Measurements from ENCODE around the gene LCOR. TPM values are rescaled to one million over a fixed set of nuclear protein-coding genes. Genes with fewer than 3 reads are reported as not detected.

Gene LCOR
- total and polyA plus RNA-seq, 2 donors: 3.2 to 91.7 TPM

DNA sequence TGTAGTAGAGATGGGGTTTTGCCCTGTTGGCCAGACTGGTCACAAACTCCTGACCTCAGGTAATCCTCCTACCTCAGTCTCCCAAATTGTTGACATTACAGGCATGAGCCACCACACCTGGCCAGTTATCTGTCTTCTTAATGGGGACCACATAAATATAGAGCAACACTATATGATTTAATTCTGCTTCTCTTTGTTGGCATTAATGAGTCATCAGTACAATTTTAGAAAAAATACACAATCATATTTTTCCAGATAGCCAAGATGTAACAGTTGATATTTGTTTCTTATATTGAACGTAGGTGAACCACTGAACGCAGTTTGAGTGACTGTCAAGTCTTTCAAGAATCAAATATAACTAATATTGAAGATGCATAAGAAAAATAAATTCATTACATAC lies 48.5 kb downstream of the LCOR start:
- no peak for DNase-seq (ENCODE audit: extremely low spot score)
- no peak overlapping the region for H3K4me3 ChIP-seq (ENCODE audit: low read depth, low read length)
- H3K36me3 ChIP-seq (ENCODE audit: insufficient read depth): no peaks in the 10 kb centered on the region
- 88% methylated on average over 2 of the region's 2 CpGs for WGBS
- no peaks in the 10 kb centered on the region for H3K4me1 ChIP-seq (ENCODE audit: insufficient read depth)
- H3K27ac ChIP-seq (ENCODE audit: low read depth): no peak overlapping the region

DNA sequence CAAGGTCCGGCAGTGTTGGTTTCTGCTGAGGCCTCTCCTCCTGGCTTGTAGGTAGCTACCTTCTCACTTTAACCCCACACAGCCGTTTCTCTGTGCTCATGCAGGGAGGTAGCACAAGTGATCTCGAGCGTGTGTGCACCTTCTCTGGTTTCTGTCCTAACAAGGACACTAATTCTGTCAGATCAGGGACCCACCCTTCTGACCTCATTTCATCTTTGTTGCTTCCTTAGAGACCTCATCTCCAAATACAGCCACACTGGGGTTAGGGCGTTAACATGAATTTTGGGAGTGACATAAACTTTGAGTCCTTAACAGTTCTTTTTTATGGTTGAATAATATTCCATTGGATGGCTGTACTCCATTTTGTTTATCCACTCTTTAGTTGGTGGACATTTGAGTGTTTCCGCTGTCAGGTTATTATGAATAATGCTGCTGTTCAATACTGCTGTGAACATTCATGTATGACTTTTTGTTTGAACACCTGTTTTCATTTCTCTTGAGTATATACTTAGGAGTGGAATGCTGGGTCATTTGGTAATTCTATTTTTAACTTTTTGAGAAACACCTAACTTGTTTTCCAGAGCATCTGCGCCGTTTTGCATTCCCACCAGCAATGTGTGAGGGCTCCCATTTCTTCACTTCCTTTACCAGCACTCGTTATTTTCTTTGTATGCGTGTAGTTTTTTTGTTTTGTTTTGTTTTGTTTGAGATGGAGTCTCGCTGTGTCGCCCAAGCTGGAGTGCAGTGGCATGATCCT lies 57.5 kb downstream of the LCOR start:
- WGBS: 96% methylated on average over 12 of the region's 12 CpGs
- no peak for DNase-seq (ENCODE audit: extremely low spot score)
- H3K4me1 ChIP-seq (ENCODE audit: insufficient read depth): no peaks in the 10 kb centered on the region
- H3K4me3 ChIP-seq (ENCODE audit: low read depth, low read length): no peak overlapping the region
- no peaks in the 10 kb centered on the region for H3K36me3 ChIP-seq (ENCODE audit: insufficient read depth)
- H3K27ac ChIP-seq (ENCODE audit: low read depth): no peak overlapping the region

DNA sequence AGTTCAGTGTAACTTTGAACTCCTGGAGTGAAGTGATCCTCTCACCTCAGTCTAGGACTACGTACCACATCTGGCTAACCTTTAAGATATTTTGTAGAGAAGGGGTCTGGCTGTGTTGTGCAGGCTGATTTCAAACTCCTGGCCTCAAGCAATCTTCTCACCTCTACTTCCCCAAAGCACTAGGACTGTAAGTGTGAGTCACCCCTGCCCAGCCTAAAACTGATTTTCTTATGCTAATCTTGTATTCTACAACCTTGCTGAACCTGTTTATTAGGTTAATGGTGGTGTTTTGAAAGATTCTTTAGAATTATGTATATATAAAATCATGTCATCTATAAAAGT lies 58.0 kb downstream of the LCOR start:
- 96% methylated on average over 1 of the region's 1 CpG for WGBS
- no peaks in the 10 kb centered on the region for H3K36me3 ChIP-seq (ENCODE audit: insufficient read depth)
- no peak overlapping the region for H3K27ac ChIP-seq (ENCODE audit: low read depth)
- DNase-seq (ENCODE audit: extremely low spot score): no peak
- H3K4me3 ChIP-seq (ENCODE audit: low read depth, low read length): no peak overlapping the region
- H3K4me1 ChIP-seq (ENCODE audit: insufficient read depth): no peaks in the 10 kb centered on the region

DNA sequence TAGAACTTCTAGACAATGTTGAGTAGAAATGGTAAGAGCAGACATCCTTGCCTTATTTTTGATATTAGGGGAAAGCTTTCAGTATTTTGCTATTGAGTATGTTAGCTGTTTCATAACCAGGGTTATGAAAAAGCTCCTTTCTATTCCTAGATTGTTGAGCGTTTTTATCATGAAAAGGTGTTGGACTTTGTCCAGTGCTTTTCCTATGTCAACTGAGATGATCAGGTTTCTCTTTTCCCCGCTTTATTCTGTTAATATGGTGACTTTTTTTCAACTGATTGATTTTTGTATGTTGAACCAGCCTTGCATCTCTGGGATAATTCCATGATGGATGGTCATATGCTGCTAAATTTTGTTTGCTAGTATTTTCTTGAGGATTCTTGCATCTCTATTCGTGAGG lies 58.5 kb downstream of the LCOR start:
- H3K27ac ChIP-seq (ENCODE audit: low read depth): no peak overlapping the region
- WGBS: 88% methylated on average over 3 of the region's 3 CpGs
- H3K36me3 ChIP-seq (ENCODE audit: insufficient read depth): no peaks in the 10 kb centered on the region
- no peaks in the 10 kb centered on the region for H3K4me1 ChIP-seq (ENCODE audit: insufficient read depth)
- DNase-seq (ENCODE audit: extremely low spot score): no peak
- no peak overlapping the region for H3K4me3 ChIP-seq (ENCODE audit: low read depth, low read length)

DNA sequence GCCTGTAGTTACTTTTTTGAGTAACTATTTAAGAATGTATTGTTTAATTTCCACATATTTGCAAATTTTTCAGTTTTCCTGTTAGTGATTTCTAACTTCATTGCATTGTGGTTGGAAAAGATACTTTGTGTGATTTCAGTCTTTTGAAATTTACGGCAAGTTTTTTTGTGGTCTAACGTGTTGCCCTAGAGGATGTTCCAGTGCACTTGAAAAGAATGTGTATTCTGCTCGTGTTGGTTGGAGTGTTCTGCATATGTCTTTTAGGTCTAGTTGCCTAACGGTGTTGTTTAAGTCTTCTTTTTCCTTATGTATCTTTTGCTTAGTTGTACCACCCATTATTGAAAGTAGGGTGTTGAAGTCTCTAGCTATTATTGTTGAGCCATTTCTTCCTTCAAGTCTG lies 59.7 kb downstream of the LCOR start:
- Histone ChIP-seq H3K4me3 (ENCODE audit: low read depth, low read length) (no peak overlapping the region), H3K36me3 (ENCODE audit: insufficient read depth) (no peaks in the 10 kb centered on the region), H3K4me1 (ENCODE audit: insufficient read depth) (no peaks in the 10 kb centered on the region), H3K27ac (ENCODE audit: low read depth) (no peak overlapping the region)
- 94% methylated on average over 4 of the region's 4 CpGs for WGBS
- DNase-seq (ENCODE audit: extremely low spot score): no peak

DNA sequence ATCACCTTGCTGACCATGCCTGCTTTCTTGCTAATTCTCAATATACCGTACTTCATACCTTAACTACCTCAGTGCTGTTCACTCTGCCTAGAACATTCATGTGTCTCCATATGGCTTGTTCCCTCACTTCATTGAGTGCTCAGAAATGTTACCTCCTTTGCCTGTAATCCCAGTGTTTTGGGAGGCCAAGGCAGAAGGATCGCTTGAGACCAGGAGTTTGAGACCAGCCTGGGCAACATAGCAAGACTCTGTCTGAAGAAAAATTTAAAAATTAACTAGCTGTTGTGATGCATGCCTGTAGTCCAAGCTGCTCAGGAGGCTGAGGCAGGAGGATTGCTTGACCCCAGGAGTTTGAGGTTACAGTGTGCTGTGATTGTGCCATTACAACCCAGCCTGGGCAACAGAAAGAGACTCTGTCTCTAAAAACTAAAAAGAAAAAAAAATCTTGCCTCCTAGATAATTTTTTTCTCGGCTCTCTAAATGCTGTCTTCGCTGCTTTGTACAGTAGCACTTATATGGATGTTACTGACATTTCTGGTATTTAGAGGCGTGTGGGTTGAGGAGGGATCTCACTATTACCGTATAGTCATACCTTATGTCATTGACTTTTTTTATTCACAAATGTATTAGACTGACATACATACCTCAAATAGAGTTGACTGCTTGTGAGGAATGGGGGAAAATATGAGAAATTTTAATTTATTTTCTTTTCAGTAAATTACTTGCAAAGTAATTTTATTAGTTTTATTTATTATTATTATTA lies 63.7 kb downstream of the LCOR start:
- 94% methylated on average over 6 of the region's 6 CpGs for WGBS
- no peak overlapping the region for H3K27ac ChIP-seq (ENCODE audit: low read depth)
- H3K36me3 ChIP-seq (ENCODE audit: insufficient read depth): no peaks in the 10 kb centered on the region
- DNase-seq (ENCODE audit: extremely low spot score): no peak
- H3K4me1 ChIP-seq (ENCODE audit: insufficient read depth): no peaks in the 10 kb centered on the region
- no peak overlapping the region for H3K4me3 ChIP-seq (ENCODE audit: low read depth, low read length)

DNA sequence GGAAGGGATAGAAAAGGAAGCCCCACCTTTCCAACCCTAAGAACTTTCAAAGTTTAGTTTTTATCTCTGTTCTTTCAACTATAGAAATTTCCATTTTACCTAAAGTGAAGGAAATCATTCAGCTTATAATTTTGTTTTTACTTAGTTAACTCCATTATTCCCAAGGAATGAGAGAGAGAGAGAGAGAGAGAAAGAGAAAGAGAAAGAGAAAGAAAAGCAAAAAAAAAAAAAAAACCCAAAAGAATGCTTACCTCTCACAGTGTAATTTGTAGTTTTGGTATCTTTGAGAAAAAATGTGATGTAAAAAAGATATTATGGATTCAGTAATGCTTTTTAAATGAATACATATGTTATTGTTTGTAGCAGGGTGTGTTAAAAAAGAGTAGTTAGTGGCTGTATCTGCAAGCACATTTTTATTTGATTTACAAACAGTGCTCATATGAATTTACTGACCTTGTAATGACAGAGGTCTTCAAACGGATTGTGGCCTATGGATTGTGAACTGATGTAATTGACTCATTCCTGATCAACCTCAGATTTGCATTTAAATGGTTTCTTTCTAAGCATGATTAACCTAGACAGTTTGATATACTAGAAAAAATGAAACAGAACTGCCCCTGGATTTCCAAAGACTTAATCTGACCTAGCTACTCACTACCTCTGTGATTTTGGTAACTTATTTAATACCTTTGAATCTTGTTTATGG lies 64.9 kb downstream of the LCOR start:
- 52% methylated on average over 1 of the region's 1 CpG for WGBS
- H3K4me3 ChIP-seq (ENCODE audit: low read depth, low read length): no peak overlapping the region
- H3K27ac ChIP-seq (ENCODE audit: low read depth): no peak overlapping the region
- no peak for DNase-seq (ENCODE audit: extremely low spot score)
- no peaks in the 10 kb centered on the region for H3K4me1 ChIP-seq (ENCODE audit: insufficient read depth)
- H3K36me3 ChIP-seq (ENCODE audit: insufficient read depth): no peaks in the 10 kb centered on the region

DNA sequence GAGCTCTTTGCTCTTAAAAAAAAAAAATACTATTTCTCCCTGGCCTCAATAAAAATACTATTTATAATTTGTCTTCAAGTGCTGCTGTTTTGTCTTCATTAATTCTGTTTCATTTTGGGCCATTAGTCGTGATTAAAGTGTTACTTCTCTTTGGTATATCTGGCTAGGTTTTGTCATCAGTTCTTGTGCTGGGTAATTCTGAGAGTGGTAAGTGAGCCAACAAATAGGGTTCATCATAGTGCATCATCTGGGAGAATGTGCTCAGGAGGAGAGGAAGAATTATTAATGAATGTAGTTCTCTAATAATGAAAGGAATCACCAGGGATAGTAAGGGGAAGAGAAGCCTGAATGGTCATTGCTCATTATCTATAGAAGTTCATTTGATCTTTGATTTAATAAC lies 70.0 kb downstream of the LCOR start:
- no peaks in the 10 kb centered on the region for H3K4me1 ChIP-seq (ENCODE audit: insufficient read depth)
- 89% methylated on average over 1 of the region's 1 CpG for WGBS
- DNase-seq (ENCODE audit: extremely low spot score): no peak
- H3K27ac ChIP-seq (ENCODE audit: low read depth): no peak overlapping the region
- H3K4me3 ChIP-seq (ENCODE audit: low read depth, low read length): no peak overlapping the region
- H3K36me3 ChIP-seq (ENCODE audit: insufficient read depth): no peaks in the 10 kb centered on the region

DNA sequence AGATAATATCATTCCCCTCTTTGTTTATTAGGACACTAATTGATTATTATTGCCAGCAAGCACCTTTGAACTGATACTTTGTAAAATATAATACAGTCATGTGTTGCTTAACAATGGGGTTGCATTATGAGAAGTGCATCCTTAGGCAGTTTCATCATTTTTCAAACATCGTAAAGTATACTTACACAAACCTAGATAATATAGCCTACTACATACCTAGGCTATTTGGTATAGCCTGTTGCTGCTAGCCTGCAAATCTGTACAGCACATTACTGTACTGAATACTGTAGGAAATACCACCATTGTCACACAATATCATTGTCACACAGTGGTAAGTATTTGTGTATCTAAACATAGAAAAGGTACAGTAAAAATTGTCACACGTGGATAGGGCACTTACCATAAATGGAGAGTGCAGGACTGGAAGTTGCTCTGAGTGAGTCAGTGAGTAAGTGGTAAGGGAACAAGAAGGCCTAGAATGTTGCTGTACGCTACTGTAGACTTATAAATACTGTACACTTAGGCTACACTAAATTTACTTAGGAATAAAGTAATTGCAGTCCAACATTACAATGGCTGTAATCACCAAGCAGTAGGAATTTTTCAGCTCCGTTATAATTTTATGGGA lies 70.7 kb downstream of the LCOR start:
- no peaks in the 10 kb centered on the region for H3K4me1 ChIP-seq (ENCODE audit: insufficient read depth)
- WGBS: 88% methylated on average over 4 of the region's 4 CpGs
- no peaks in the 10 kb centered on the region for H3K36me3 ChIP-seq (ENCODE audit: insufficient read depth)

DNA sequence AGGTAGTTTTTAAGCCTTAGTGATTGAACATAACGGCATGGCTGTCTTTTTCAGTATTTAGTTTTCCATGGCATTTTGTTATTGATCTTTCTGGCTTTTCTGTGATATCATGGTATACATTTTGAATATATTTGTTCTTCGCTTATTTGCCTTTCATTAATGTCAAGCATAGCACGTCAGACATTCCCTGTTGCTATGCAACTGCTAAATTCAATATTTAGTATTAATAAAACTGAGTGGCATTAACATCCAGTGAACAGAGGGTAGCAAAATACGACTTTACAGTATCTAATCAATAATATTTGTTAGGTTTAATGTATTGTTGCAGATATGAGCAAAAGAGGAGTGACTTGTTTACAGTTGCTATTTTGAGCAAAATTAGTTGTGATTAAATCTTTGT lies 72.5 kb downstream of the LCOR start:
- no peaks in the 10 kb centered on the region for H3K4me1 ChIP-seq (ENCODE audit: insufficient read depth)
- no peak for DNase-seq (ENCODE audit: extremely low spot score)
- 87% methylated on average over 4 of the region's 4 CpGs for WGBS

More for the DNA sequence above, 70.7 kb downstream of the LCOR start:
- H3K27ac ChIP-seq (ENCODE audit: low read depth): no peak overlapping the region
- no peak overlapping the region for H3K4me3 ChIP-seq (ENCODE audit: low read depth, low read length)
- no peak for DNase-seq (ENCODE audit: extremely low spot score)

DNA sequence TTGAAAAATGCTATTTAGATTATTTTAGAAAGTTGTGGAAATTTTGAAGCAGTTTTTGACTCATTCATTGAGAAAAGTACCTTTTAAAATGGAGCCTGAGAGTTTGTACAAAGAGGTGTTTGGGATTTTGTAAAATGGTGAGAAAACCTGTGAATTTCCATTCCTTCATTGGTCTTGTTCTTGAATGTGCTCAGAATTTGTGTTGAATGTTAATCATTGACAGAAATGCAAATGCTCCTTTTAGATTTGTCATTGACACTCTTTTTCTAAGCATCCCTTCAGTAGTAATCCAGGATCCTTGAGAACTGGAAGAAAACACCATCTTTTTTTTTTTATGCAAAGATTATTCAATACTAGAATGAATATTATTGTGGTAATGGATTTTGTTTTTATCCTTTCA lies 74.8 kb downstream of the LCOR start:
- Histone ChIP-seq H3K4me1 (ENCODE audit: insufficient read depth) (no peaks in the 10 kb centered on the region), H3K27ac (ENCODE audit: low read depth) (no peak overlapping the region), H3K36me3 (ENCODE audit: insufficient read depth) (no peaks in the 10 kb centered on the region), H3K4me3 (ENCODE audit: low read depth, low read length) (no peak overlapping the region)
- no peak for DNase-seq (ENCODE audit: extremely low spot score)

More for the DNA sequence above, 72.5 kb downstream of the LCOR start:
- H3K27ac ChIP-seq (ENCODE audit: low read depth): no peak overlapping the region
- no peaks in the 10 kb centered on the region for H3K36me3 ChIP-seq (ENCODE audit: insufficient read depth)
- H3K4me3 ChIP-seq (ENCODE audit: low read depth, low read length): no peak overlapping the region

DNA sequence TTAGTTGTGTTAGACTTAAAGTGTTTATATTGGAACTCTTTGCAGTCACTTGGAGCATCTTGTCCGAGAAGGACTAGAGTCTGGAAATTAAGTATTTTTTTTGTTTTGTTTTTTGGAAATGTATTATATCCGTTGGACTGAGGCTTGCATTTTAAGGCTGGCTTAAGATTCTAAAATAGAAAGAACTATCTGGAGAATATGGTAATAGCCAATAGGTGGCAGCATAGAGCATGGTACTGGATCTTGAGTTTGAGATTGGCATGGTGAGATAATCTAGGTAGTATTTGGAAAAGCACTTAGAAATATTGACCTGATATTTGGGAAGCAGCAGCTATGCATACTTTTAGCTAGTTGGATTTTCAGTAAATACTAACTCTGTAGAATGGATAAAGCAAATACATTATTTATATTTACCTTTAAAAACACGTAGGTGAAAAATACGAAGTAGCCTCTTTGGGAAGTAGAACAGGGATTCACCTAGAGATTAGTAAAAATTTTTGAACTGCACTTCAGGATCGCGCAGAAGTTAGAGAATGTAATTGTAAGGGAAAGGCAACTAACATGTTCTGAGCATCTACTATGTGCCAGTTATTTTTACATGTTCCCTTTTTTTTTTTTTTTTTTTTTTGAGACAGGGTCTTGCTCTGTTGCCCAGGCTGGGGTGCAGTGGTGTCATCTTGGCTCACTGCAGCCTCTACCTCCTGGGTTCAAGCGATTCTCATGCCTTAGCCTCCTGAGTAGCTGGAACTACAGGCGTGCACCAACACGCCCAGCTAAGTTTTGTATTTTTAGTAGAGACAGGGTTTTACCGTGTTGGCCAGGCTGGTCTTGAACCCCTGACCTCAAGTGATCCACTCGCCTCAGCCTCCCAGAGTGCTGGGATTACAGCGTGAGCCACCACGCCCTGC lies 78.6 kb downstream of the LCOR start:
- Histone ChIP-seq H3K4me1 (ENCODE audit: insufficient read depth) (no peaks in the 10 kb centered on the region), H3K36me3 (ENCODE audit: insufficient read depth) (peaks cover 2% of the 10 kb centered on the region), H3K4me3 (ENCODE audit: low read depth, low read length) (no peak overlapping the region), H3K27ac (ENCODE audit: low read depth) (no peak overlapping the region)
- 81% methylated on average over 13 of the region's 13 CpGs for WGBS
- DNase-seq (ENCODE audit: extremely low spot score): no peak

DNA sequence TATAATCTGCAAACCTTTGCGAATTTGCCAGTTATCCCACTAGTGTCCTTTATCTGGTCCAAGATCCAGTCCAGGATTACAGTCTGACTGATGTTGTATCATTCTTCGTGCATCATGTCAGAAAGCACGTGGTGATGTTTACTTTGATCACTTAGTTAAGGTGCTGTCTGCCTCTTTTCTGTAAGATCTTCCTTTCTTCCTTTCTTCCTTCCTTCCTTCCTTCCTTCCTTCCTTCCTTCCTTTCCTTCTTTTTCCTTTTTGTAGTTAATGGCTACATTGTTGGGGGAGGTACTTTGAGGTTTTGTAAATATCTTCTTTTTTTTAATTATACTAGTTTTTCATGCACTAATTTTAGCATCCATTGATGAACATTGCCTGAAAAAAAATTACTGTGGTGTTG lies 80.3 kb downstream of the LCOR start:
- no peak for DNase-seq (ENCODE audit: extremely low spot score)
- 57% methylated on average over 3 of the region's 3 CpGs for WGBS
- H3K4me3 ChIP-seq (ENCODE audit: low read depth, low read length): no peak overlapping the region
- peaks cover 2% of the 10 kb centered on the region for H3K36me3 ChIP-seq (ENCODE audit: insufficient read depth)
- H3K4me1 ChIP-seq (ENCODE audit: insufficient read depth): no peaks in the 10 kb centered on the region
- no peak overlapping the region for H3K27ac ChIP-seq (ENCODE audit: low read depth)
